GM23248 (cell line): ENCODE results near the gene ABCC1. TPM values are rescaled to one million over a fixed set of nuclear protein-coding genes. Genes with fewer than 3 reads are reported as not detected.

Experiments
- DNase-seq: peaks from one replicate; pipeline ENCODE4 v3.0.0-alpha.2; 2015
- H2AFZ ChIP-seq: fragments of 200-600 bp; sonication (generic); 2 replicates; pipeline ENCODE4 v1.6.1; 2016; ENCODE audit warnings: antibody characterized with exemption
- H3F3A ChIP-seq: fragments of 200-600 bp; sonication (generic); 2 replicates; pipeline ENCODE4 v1.6.1; 2016; ENCODE audit warnings: mild to moderate bottlenecking, antibody characterized with exemption, mixed run types; ENCODE audit not compliant: insufficient read depth
- H3K27ac ChIP-seq: fragments of 200-600 bp; sonication (generic); 2 replicates; pipeline ENCODE4 v1.5.1; 2016; ENCODE audit warnings: mild to moderate bottlenecking
- H3K27me3 ChIP-seq: fragments of 200-600 bp; sonication (generic); replicated peaks from 2 replicates; pipeline ENCODE4 v1.6.1; 2016; ENCODE audit warnings: mild to moderate bottlenecking; ENCODE audit not compliant: insufficient read depth
- H3K36me3 ChIP-seq: fragments of 200-600 bp; sonication (generic); 2 replicates; pipeline ENCODE4 v1.6.1; 2016; ENCODE audit warnings: low read depth, mild to moderate bottlenecking
- H3K4me1 ChIP-seq: fragments of 200-600 bp; sonication (generic); 2 replicates; pipeline ENCODE4 v1.6.1; 2016; ENCODE audit warnings: mild to moderate bottlenecking; ENCODE audit not compliant: insufficient read depth
- H3K4me2 ChIP-seq: fragments of 200-600 bp; sonication (generic); one replicate; pipeline ENCODE4 v1.6.1; 2016; ENCODE audit warnings: mild to moderate bottlenecking; ENCODE audit not compliant: unreplicated experiment
- H3K4me3 ChIP-seq: fragments of 200-600 bp; sonication (generic); 2 replicates; pipeline ENCODE4 v1.5.1; 2016; ENCODE audit warnings: mild to moderate bottlenecking
- H3K79me2 ChIP-seq: fragments of 200-600 bp; sonication (generic); 2 replicates; pipeline ENCODE4 v1.6.1; 2016; ENCODE audit warnings: mild to moderate bottlenecking; ENCODE audit not compliant: insufficient read depth
- H3K9ac ChIP-seq: fragments of 200-600 bp; sonication (generic); 2 replicates; pipeline ENCODE4 v1.6.1; 2016; ENCODE audit warnings: mild to moderate bottlenecking
- H3K9me2 ChIP-seq: fragments of 200-600 bp; sonication (generic); 2 replicates; pipeline ENCODE4 v1.6.1; 2016; ENCODE audit warnings: mixed run types, mild to moderate bottlenecking, moderate library complexity; ENCODE audit not compliant: insufficient read depth
- H3K9me3 ChIP-seq: fragments of 200-600 bp; sonication (generic); one replicate; pipeline ENCODE4 v1.6.1; 2017; ENCODE audit warnings: low read depth
- H4K20me1 ChIP-seq: fragments of 200-600 bp; sonication (generic); 2 replicates; pipeline ENCODE4 v1.6.0; 2016; ENCODE audit not compliant: insufficient read depth
- EZH2 ChIP-seq: fragments of 200-600 bp; sonication (generic); IDR thresholded peaks from 2 replicates; pipeline ENCODE4 v1.6.1; 2018; ENCODE audit warnings: antibody characterized with exemption, mild to moderate bottlenecking; ENCODE audit not compliant: insufficient read depth, poor library complexity, severe bottlenecking
- EZH2phosphoT487 ChIP-seq: fragments of 200-600 bp; sonication (generic); IDR thresholded peaks from 2 replicates; pipeline ENCODE4 v1.6.1; 2018; ENCODE audit warnings: antibody characterized with exemption, moderate library complexity, mild to moderate bottlenecking, low read depth; ENCODE audit not compliant: insufficient read depth
- WGBS, 2 experiments: methylation state at CpG; one replicate each; pipeline ENCODE4 v1.1.6; 2015 to 2017; ENCODE audit warnings: low lambda C conversion rate in 2 of 2, low coverage in 1 of 2; ENCODE audit errors: missing lambda C conversion rate in 2 of 2; 5-methylcytosine and 5-hydroxymethylcytosine counted together
- in situ Hi-C: fragments of 300-500 bp; cut with MboI; formaldehyde crosslinking; loops from 2 replicates; pipeline ENCODE4 v1.15.0; 2020
- polyA plus RNA-seq: library from polyadenylated mRNA; unstranded; fragments of >200 nt; fragmentation: Nextera tagmentation; extraction: Ambion mirVana; gene quantifications from 2 replicates; pipeline ENCODE4 v1.2.1, GENCODE V29; 2016
- total RNA-seq: library from RNA; depleted of rRNA; stranded (reverse); fragments of >200 nt; shearing (Covaris generic); gene quantifications from 2 replicates; pipeline ENCODE4 v1.2.3, GENCODE V29; 2014

ABCC1 gene
- total and polyA plus RNA-seq, 2 experiments from 2014 or later = 16.2 to 25.5 TPM

GRCh38 chr16:16122264-16122663 lies 172.8 kb downstream of the ABCC1 start:
- H2AFZ ChIP-seq = no peak overlapping the region
- no peaks in the 10 kb centered on the region for H3K79me2 ChIP-seq
- no peaks in the 10 kb centered on the region for H3K9me2 ChIP-seq
- no peak overlapping the region for H3K4me3 ChIP-seq
- no peak overlapping the region for H3K27ac ChIP-seq
- no peaks in the 10 kb centered on the region for H3K27me3 ChIP-seq
- WGBS, 2 experiments = 83 to 90% methylated on average over 12 of the region's 12 CpGs
- no peak for DNase-seq
- H3K4me2 ChIP-seq = no peak overlapping the region
- H3K36me3 ChIP-seq = peaks cover 34% of the 10 kb centered on the region; the same call in 1 of the 2 replicates
- H3K4me1 ChIP-seq = no peaks in the 10 kb centered on the region
- no peaks in the 10 kb centered on the region for H3K9me3 ChIP-seq
- in situ Hi-C loops = loop anchor here (10.0 kb wide), 1 partner anchor 347 kb away; no protein-coding TSS in a partner anchor
- H3F3A ChIP-seq = 0 out of 2 replicates have a peak, but pooled peaks cover 7% of the 10 kb centered on the region
- no peaks in the 10 kb centered on the region for H4K20me1 ChIP-seq
- no peak for TF ChIP-seq EZH2phosphoT487
- TF ChIP-seq EZH2 = no peak
- H3K9ac ChIP-seq = no peak overlapping the region

DNA sequence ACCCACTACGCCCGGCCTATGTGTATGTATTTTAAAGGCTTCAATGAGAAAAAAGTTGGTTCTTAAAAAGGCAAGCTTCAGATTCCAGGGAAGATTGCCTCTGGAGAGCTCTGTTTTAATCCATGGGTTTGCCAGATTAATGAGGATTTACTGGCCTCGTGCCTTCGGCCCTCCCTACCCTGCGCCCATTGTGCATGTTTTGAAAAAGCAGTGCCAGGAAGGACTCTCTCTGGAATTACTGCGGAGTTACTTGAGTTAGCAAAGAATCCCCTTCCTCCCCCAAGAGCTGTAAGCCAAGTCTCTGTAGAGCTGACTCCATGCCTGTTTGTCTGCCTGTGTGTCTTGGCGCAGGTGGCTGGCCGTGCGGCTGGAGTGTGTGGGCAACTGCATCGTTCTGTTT lies 175.0 kb downstream of the ABCC1 start:
- H3K79me2 ChIP-seq = 0 out of 2 replicates have a peak, but pooled peaks cover 5% of the 10 kb centered on the region
- H3F3A ChIP-seq = 0 out of 2 replicates have a peak, but pooled peaks cover 7% of the 10 kb centered on the region
- no peak for DNase-seq
- no peak for TF ChIP-seq EZH2
- TF ChIP-seq EZH2phosphoT487 = no peak
- 97 to 98% methylated on average over 10 of the region's 10 CpGs for WGBS, 2 experiments
- no peak overlapping the region for H3K27ac ChIP-seq
- H3K4me2 ChIP-seq = no peak overlapping the region
- peaks cover 41% of the 10 kb centered on the region for H3K36me3 ChIP-seq
- H3K4me1 ChIP-seq = no peaks in the 10 kb centered on the region
- H2AFZ ChIP-seq = no peak overlapping the region
- in situ Hi-C loops = loop anchor here (10.0 kb wide), 1 partner anchor 350 kb away; no protein-coding TSS in a partner anchor
- no peaks in the 10 kb centered on the region for H3K9me2 ChIP-seq
- H3K27me3 ChIP-seq = no peaks in the 10 kb centered on the region
- H3K9me3 ChIP-seq = no peaks in the 10 kb centered on the region
- no peak overlapping the region for H3K9ac ChIP-seq
- no peaks in the 10 kb centered on the region for H4K20me1 ChIP-seq
- no peak overlapping the region for H3K4me3 ChIP-seq

- TF ChIP-seq EZH2phosphoT487 (no peak), EZH2 (no peak)
- H3K4me3 ChIP-seq = no peak overlapping the region
- 99 to 100% methylated on average over 3 of the region's 3 CpGs for WGBS, 2 experiments
- no peaks in the 10 kb centered on the region for H3K9me3 ChIP-seq
- no peaks in the 10 kb centered on the region for H3K4me1 ChIP-seq
- no peak overlapping the region for H3K27ac ChIP-seq
- H3F3A ChIP-seq = 0 out of 2 replicates have a peak, but pooled peaks cover 7% of the 10 kb centered on the region
- H4K20me1 ChIP-seq = no peaks in the 10 kb centered on the region
- H2AFZ ChIP-seq = no peak overlapping the region
- no peak for DNase-seq
- in situ Hi-C loops = loop anchor here (10.0 kb wide), 1 partner anchor 350 kb away; no protein-coding TSS in a partner anchor
- H3K79me2 ChIP-seq = 0 out of 2 replicates have a peak, but pooled peaks cover 5% of the 10 kb centered on the region
- no peak overlapping the region for H3K4me2 ChIP-seq
- no peak overlapping the region for H3K9ac ChIP-seq
- no peaks in the 10 kb centered on the region for H3K27me3 ChIP-seq
- no peaks in the 10 kb centered on the region for H3K9me2 ChIP-seq
- H3K36me3 ChIP-seq = peaks cover 41% of the 10 kb centered on the region
Measured at GRCh38 chr16:16124974-16125373, 175.6 kb downstream of the ABCC1 start.

DNA sequence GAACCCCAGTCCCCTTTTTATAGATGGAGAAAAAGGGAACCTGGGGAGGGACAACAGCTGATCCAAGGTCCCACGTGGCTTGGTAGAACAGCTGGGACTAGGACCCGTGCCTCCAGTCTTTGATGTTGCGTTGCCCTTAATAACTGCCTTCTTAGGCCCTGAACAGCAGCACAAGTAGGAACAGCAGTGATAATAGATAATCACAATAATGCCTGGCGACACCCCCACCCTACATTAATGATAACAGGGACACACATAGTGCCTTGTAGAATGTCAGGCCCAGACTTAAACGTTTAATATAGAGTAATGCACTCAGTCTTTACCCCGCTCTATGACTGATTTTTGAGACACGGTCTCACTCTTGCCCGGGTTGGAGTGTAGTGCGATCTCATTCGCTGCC lies 177.5 kb downstream of the ABCC1 start:
- H3F3A ChIP-seq = 0 out of 2 replicates have a peak, but pooled peaks cover 7% of the 10 kb centered on the region
- no peak overlapping the region for H3K4me2 ChIP-seq
- TF ChIP-seq EZH2 = no peak
- no peak for TF ChIP-seq EZH2phosphoT487
- H3K4me3 ChIP-seq = no peak overlapping the region
- no peak for DNase-seq
- H3K27me3 ChIP-seq = no peaks in the 10 kb centered on the region
- H3K36me3 ChIP-seq = peaks cover 41% of the 10 kb centered on the region
- in situ Hi-C loops = loop anchor here (10.0 kb wide), 1 partner anchor 352 kb away; no protein-coding TSS in a partner anchor
- H3K9ac ChIP-seq = no peak overlapping the region
- 75 to 77% methylated on average over 10 of the region's 10 CpGs for WGBS, 2 experiments
- H3K27ac ChIP-seq = no peak overlapping the region
- 0 out of 2 replicates have a peak, but pooled peaks cover 5% of the 10 kb centered on the region for H3K79me2 ChIP-seq
- H3K9me3 ChIP-seq = no peaks in the 10 kb centered on the region
- no peak overlapping the region for H2AFZ ChIP-seq
- no peaks in the 10 kb centered on the region for H3K4me1 ChIP-seq
- H3K9me2 ChIP-seq = no peaks in the 10 kb centered on the region
- H4K20me1 ChIP-seq = no peaks in the 10 kb centered on the region
